Lower lobe of right lung (tissue), 2 donors: Measurements from ENCODE around the gene SSTR1. TPM values are rescaled to one million over a fixed set of nuclear protein-coding genes. Genes with fewer than 3 reads are reported as not detected.

ENCODE experiments used
- ATAC-seq, 2 donors: fragments of 200-7000 bp; cut with Tn5 transposase; one replicate each; pipeline ENCODE4 v1.9.1; 2020 to 2022; ENCODE audit warnings: mild to moderate bottlenecking in 2 of 2, moderate library complexity in 2 of 2
- DNase-seq: peaks from one replicate; pipeline ENCODE4 v3.0.0-alpha.2; 2020
- H3K27ac ChIP-seq: fragments of 200-600 bp; one replicate; pipeline ENCODE4 v1.8.0; 2022
- H3K27me3 ChIP-seq: fragments of 200-600 bp; one replicate; pipeline ENCODE4 v1.8.0; 2022; ENCODE audit warnings: low read depth
- H3K36me3 ChIP-seq: fragments of 200-600 bp; one replicate; pipeline ENCODE4 v1.8.0; 2022; ENCODE audit warnings: mild to moderate bottlenecking
- H3K4me1 ChIP-seq: fragments of 200-600 bp; one replicate; pipeline ENCODE4 v1.8.0; 2022
- H3K4me3 ChIP-seq: fragments of 200-600 bp; one replicate; pipeline ENCODE4 v1.8.0; 2022; ENCODE audit warnings: mild to moderate bottlenecking
- H3K9me3 ChIP-seq: fragments of 200-600 bp; one replicate; pipeline ENCODE4 v1.8.0; 2022
- intact Hi-C: fragments of 100-400 bp; cut with DNase I; formaldehyde crosslinking; loops from one replicate; pipeline ENCODE4 v1.11.0; 2022
- total RNA-seq: library from RNA; stranded (reverse); fragmentation: NEBNext Ultra II Directional; extraction: Animal tissue kit (Norgen Biotek cat#: 25700); gene quantifications from one replicate; pipeline ENCODE4 v1.2.1, GENCODE V29; 2021
- TF ChIP-seq, protein P1 (sequence below): fragments of 200-600 bp; IDR thresholded peaks from one replicate; pipeline ENCODE4 v1.8.0; 2022; ENCODE audit warnings: antibody characterized with exemption, mild to moderate bottlenecking
- donor health status: DM: no; HTN: yes; CAD: no; lungs with severe emphysema.

The SSTR1 gene
- total RNA-seq, 1 donor from 2014 or later = 8.7 TPM

DNA sequence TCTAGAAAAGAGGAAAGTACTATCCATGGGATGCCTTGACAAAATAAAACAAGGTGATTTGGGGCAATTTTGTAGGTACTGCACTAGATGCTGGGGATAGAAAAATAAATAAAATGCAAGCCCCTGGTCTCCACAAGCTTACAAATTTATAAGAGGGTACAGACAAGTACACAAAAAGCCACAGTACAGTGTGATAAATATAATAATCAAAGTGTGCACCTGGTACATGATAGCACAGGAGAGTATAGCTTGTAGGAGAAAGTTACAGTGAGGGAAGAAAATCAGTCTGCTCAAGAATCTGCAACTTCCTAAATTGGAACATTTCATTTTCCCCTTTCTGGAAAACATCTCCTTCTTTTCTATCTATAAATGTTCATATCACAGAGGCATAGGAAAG, 3.0 kb upstream of the SSTR1 start:
- Histone ChIP-seq H3K4me3 (no peak overlapping the region), H3K27me3 (peaks cover 21% of the 10 kb centered on the region), H3K9me3 (peaks cover 3% of the 10 kb centered on the region), H3K36me3 (no peaks in the 10 kb centered on the region), H3K4me1 (peaks cover 15% of the 10 kb centered on the region), H3K27ac (no peak overlapping the region)
- ATAC-seq (no peak), DNase-seq (no peak)
- TF ChIP-seq, protein P1, sequence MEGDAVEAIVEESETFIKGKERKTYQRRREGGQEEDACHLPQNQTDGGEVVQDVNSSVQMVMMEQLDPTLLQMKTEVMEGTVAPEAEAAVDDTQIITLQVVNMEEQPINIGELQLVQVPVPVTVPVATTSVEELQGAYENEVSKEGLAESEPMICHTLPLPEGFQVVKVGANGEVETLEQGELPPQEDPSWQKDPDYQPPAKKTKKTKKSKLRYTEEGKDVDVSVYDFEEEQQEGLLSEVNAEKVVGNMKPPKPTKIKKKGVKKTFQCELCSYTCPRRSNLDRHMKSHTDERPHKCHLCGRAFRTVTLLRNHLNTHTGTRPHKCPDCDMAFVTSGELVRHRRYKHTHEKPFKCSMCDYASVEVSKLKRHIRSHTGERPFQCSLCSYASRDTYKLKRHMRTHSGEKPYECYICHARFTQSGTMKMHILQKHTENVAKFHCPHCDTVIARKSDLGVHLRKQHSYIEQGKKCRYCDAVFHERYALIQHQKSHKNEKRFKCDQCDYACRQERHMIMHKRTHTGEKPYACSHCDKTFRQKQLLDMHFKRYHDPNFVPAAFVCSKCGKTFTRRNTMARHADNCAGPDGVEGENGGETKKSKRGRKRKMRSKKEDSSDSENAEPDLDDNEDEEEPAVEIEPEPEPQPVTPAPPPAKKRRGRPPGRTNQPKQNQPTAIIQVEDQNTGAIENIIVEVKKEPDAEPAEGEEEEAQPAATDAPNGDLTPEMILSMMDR = no peak
- intact Hi-C loops = no loop called here

DNA sequence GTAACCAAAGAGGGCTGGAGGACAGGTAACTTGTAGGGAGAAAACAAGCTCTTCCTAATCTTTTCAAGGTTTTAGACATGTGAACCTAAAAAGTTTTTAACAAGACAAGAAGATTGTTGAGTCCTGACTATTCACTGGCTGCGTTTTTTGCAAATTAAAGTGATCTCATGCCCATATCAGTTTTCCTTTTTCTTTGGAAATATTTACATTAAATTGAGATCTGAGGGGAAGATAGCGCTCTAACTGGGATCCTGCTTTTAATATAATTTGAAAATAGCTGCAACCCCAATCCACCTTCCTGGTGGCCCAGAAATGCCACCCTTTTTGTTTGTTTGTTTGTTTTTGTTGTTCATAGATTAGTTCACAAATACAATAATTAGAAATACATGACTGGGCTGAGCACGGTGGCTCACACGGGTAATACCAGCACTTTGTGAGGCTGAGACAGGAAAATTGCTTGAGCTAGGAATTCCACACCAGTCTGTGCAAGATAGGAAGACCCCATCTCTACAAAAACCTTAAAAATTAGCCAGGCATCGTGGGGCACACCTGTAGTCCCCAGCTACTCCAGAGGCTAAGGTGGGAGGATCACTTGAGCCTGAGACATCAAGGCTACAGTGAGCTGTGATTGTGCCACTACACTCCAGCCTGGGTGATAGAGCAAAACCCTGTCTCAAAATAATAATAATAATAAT, 2.4 kb upstream of the SSTR1 start:
- no peak for DNase-seq
- intact Hi-C loops = no loop called here
- H3K4me1 ChIP-seq = peaks cover 17% of the 10 kb centered on the region
- no peaks in the 10 kb centered on the region for H3K36me3 ChIP-seq
- peaks cover 26% of the 10 kb centered on the region for H3K27me3 ChIP-seq
- H3K9me3 ChIP-seq = peaks cover 3% of the 10 kb centered on the region
- TF ChIP-seq, protein P1 = no peak
- ATAC-seq = no peak
- no peak overlapping the region for H3K4me3 ChIP-seq
- H3K27ac ChIP-seq = no peak overlapping the region

DNA sequence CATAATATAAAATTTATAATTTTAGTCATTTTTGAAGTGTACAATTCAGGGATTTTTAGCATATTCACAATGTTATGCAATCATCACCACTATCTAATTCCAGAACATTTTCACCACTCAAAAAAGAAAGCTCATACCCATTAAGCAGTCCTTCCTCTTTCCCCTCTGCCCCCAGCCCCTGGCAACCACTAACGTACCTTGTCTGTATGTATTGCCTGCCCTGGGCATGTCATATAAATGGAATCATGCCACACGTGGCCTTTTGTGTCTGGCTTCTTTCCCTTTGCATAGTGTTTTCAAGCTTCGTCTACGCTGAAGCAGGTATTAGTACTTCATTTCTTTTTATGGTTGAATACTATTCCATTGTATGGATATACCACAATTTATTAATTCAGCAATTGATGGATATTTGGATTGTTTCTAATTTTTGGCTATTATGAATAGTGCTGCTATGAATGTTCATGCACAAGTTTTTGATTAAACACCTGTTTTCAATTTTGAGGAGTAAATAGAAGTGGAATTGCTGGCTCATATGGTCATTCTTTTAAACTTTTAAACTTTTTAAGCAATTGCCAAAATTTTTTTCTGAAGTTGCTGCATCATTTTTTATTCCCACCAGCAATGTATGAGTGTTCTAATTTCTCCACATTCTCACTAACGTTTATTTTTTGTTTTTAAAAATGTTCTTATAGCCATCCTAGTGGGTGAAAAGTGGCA, 1.6 kb upstream of the SSTR1 start:
- no peak for ATAC-seq
- no peaks in the 10 kb centered on the region for H3K36me3 ChIP-seq
- intact Hi-C loops = no loop called here

DNA sequence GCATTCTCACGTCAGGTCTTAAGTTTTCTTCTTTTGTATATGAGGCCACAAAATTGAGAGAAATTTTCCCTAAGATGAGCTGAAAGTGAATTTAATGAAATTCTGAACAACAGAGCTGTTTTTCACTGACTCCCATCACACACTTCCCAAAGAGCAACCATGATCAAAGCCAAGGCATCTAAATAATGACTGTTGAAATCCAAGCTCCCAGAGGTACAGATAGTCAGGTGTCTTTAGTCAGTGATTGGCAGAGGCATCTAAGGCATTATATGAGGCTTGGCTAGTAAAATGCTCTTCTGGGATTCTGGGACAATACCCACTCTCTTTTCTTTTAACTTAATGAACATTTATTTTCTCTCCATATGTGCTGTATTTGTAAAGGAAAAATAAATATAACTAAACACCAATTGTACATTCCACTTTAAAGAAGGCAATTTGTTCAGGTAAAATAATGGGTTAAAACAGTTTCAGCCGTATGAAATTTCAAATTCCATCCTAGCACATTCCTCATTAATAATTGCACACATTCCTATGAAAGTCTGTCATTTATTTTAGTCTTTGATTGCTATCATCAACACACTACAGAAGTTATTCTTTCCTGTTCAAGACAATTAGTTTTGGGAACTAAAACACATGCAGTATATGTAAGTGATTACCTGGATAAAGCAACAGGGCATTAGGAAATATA, 871 bp upstream of the SSTR1 start:
- no peak for ATAC-seq
- Histone ChIP-seq H3K36me3 (no peaks in the 10 kb centered on the region), H3K9me3 (peaks cover 3% of the 10 kb centered on the region), H3K27me3 (peaks cover 39% of the 10 kb centered on the region), H3K27ac (no peak overlapping the region), H3K4me1 (peaks cover 17% of the 10 kb centered on the region), H3K4me3 (no peak overlapping the region)
- intact Hi-C loops = no loop called here
- TF ChIP-seq, protein P1 = no peak
- no peak for DNase-seq

More for the DNA sequence above, 1.6 kb upstream of the SSTR1 start:
- Histone ChIP-seq H3K27ac (no peak overlapping the region), H3K4me1 (peaks cover 17% of the 10 kb centered on the region), H3K27me3 (peaks cover 32% of the 10 kb centered on the region), H3K4me3 (no peak overlapping the region), H3K9me3 (peaks cover 3% of the 10 kb centered on the region)
- TF ChIP-seq, protein P1 = no peak
- DNase-seq = no peak

DNA sequence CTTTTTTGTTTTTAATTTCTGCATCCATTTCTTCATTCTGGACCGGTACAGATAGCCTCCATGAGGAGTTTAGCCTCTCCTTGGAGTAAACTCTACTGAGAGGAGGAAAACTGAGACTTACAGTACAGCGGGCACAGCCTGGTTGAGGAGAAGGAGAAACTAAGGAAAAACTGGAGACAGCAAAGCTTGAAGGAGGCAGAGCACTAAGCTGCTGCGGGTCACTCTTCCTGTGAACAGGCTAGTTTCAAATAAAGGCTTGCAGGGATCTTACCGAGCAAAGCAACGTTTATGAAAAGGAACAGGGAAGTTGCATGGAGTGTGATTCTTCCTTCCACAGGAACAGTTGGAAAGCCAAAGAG, 348 bp upstream of the SSTR1 start:
- ATAC-seq (no peak), DNase-seq (no peak)
- no peak overlapping the region for H3K27ac ChIP-seq
- peaks cover 17% of the 10 kb centered on the region for H3K4me1 ChIP-seq
- peaks cover 3% of the 10 kb centered on the region for H3K9me3 ChIP-seq
- intact Hi-C loops = no loop called here
- H3K4me3 ChIP-seq = peak overlapping the region; percentile 52
- no peaks in the 10 kb centered on the region for H3K36me3 ChIP-seq
- peaks cover 43% of the 10 kb centered on the region for H3K27me3 ChIP-seq
- TF ChIP-seq, protein P1 = no peak
